SK-N-SH (cell line): ENCODE data around the gene OR51E2.

Experiments
- CHD2 ChIP-seq: fragments of 150-350 bp; IDR thresholded peaks from 2 replicates; pipeline ENCODE4 v1.6.1; 2018; ENCODE audit warnings: low read length; ENCODE audit not compliant: partially characterized antibody
- EP300 ChIP-seq, 2 experiments: IDR thresholded peaks; 2 replicates each; pipeline versions ENCODE4 v1.4.0 to v1.6.1; 2012; ENCODE audit warnings: borderline replicate concordance in 1 of 2, low read depth in 1 of 2, low read length in 1 of 2
- EZH2phosphoT487 ChIP-seq: fragments of 200-600 bp; sonication (generic); IDR thresholded peaks from 2 replicates; pipeline ENCODE4 v1.6.1; 2017; ENCODE audit warnings: low read depth, mixed run types, mild to moderate bottlenecking, antibody characterized with exemption, moderate library complexity, borderline replicate concordance
- MXI1 ChIP-seq: IDR thresholded peaks from 2 replicates; pipeline ENCODE4 v1.6.1; 2012; ENCODE audit warnings: mild to moderate bottlenecking, low read depth, low read length, improper control_type of control experiment
- POLR2AphosphoS5 ChIP-seq: IDR thresholded peaks from 2 replicates; pipeline ENCODE4 v1.6.1; 2012; ENCODE audit warnings: low read depth, low read length
- RAD21 ChIP-seq: IDR thresholded peaks from 2 replicates; pipeline ENCODE4 v1.6.1; 2012; ENCODE audit warnings: mild to moderate bottlenecking, low read length
- SIN3A ChIP-seq: IDR thresholded peaks from 2 replicates; pipeline ENCODE4 v1.6.1; 2012; ENCODE audit warnings: low read depth, mild to moderate bottlenecking, low read length, moderate library complexity, borderline replicate concordance
- TEAD4 ChIP-seq: IDR thresholded peaks from 2 replicates; pipeline ENCODE4 v1.4.0; 2012; ENCODE audit warnings: mild to moderate bottlenecking, borderline replicate concordance; ENCODE audit not compliant: insufficient read depth
- TF ChIP-seq, protein P1 (sequence below): fragments of 200-600 bp; sonication (generic); IDR thresholded peaks from 2 replicates; pipeline ENCODE4 v1.6.1; 2017; ENCODE audit warnings: antibody characterized with exemption, mild to moderate bottlenecking, moderate library complexity

DNA sequence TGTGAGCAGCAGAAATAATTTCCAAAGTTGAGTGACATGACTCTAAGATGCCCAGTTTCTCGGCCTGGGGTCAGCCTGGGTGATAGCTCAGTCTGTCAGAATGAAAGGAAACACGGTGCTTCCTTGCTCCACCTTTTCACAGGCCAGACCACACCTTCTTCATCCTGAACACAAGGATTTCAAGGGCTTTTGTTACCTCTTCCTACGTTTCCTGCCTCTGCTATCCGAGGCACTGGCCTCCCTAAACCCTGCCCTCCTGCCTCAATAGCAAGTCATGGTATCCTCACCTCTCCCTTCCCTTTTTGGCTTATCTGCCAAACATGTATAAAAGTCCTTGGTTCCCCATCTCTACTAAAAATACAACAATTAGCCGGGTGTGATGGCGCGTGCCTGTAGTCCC lies 55.6 kb downstream of the OR51E2 start:
- TF ChIP-seq, protein P1, sequence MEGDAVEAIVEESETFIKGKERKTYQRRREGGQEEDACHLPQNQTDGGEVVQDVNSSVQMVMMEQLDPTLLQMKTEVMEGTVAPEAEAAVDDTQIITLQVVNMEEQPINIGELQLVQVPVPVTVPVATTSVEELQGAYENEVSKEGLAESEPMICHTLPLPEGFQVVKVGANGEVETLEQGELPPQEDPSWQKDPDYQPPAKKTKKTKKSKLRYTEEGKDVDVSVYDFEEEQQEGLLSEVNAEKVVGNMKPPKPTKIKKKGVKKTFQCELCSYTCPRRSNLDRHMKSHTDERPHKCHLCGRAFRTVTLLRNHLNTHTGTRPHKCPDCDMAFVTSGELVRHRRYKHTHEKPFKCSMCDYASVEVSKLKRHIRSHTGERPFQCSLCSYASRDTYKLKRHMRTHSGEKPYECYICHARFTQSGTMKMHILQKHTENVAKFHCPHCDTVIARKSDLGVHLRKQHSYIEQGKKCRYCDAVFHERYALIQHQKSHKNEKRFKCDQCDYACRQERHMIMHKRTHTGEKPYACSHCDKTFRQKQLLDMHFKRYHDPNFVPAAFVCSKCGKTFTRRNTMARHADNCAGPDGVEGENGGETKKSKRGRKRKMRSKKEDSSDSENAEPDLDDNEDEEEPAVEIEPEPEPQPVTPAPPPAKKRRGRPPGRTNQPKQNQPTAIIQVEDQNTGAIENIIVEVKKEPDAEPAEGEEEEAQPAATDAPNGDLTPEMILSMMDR, result no peak
- TF ChIP-seq RAD21 (no peak), EZH2phosphoT487 (no peak), TEAD4 (no peak), POLR2AphosphoS5 (no peak), MXI1 (no peak), CHD2 (no peak), SIN3A (no peak), EP300 (IDR thresholded peaks at IDR 0.05; ENCODE audit: borderline replicate concordance in 1 of 2, low read depth in 1 of 2, low read length in 1 of 2) (no peak)
